Amygdala (tissue), 56 donors: ENCODE results near the gene ASZ1.
A peak's percentile ranks its signal among the peaks of the same experiment; 100 is the strongest.

ENCODE experiments used
- DNase-seq, 56 donors: peaks; one replicate each; lab custom pipeline; 2025; lab: John Stamatoyannopoulos, UW

Gene ASZ1

DNA sequence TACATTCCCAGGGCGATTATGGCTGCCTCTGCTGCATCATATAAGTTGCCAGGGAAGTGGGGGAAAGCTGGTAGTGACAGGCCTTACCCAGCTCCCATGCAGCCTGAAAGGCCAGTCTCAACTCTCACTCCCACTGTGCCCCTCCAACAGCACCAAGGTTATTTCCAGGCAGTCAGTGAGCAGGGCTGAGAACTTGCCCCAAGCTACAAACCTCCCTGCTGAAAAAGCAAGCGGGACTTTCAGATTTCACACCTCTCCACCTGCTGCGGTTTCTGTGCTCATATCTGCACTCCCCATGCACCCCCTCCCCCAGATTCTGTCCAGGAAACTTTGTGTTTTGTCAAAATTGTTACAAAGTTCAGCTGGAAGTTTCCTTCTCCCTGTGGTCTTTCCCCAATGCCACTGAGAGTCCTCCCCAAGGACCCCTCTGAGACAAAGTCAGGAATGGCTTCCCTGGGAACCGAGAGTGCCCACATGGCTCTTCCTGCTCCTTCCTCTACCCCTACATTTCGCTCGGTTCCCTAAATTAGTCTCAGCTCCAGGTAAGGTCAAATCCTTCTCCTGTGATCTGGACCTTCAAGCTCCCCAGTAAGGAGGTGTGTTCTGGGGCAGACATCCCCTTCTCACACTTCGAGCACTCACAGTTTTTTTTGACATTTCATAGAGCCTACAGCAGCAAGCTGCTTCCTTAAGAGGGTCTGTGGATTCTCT is 79.2 kb downstream of the ASZ1 start:
- no peak for DNase-seq

- no peak for DNase-seq
Measured at GRCh38 chr7:117347480-117347879, 79.8 kb downstream of the ASZ1 start.

GRCh38 chr7:117346161-117346560 is 81.1 kb downstream of the ASZ1 start:
- no peak for DNase-seq

- DNase-seq, result no peak
Measured at GRCh38 chr7:117338020-117338419, 89.3 kb downstream of the ASZ1 start.

DNA sequence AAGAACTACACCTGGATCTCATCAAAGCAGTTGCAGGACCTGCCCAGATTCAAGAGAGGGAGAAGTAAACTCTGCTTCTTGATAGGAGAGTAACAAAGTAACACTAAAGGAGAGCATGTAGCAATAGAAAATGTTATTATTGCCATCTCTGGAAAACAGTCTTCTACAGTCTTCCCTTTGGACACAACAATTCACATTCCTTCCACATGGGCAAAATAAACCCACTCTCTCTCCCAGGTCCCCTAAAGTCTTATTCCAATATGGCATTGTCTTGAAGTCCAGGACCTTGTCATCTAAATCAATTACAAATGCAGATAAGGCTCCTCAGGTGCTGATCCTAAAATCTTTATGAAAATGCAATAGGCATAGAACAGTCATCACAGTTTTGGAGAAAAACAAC is 94.1 kb downstream of the ASZ1 start:
- no peak for DNase-seq

DNA sequence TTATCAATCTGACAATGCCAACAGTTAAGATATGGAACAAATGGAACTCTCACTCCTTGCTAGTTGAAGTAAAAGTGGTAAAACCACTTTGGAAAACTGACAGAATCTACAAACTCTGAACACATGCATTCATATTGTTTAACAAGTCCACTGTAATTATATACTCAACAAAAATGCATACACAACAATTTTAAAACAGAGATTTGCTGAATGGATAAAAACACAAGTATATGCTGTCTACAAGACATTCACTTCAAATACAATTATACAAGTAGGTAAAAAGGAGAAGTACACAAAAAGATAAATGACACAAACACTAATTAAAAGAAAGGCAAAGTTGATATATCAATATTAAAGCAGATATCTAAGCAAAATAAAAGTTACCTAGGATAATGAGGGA is 95.3 kb downstream of the ASZ1 start:
- no peak for DNase-seq

- DNase-seq, result no peak
Measured at GRCh38 chr7:117325836-117326235, 101.5 kb downstream of the ASZ1 start.

DNA sequence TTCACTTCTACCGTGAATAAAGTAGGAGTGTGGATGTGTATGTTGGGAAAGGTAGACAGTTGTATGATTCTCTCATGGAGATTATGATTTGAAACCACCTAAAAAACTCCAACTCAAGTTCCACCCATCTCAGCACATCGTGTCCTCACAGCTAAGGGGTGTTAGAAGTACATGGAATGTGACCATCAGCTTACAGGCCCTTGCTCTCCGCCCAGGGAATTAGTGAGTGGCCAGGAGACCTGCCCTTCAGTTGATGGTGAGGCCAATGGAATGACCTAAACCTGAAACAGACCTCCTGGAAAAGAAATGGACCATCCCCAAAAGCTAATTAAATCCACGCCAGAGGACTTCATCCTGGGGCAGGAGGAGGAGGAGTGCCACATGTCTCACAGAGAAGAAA is 102.3 kb downstream of the ASZ1 start:
- no peak for DNase-seq

DNA sequence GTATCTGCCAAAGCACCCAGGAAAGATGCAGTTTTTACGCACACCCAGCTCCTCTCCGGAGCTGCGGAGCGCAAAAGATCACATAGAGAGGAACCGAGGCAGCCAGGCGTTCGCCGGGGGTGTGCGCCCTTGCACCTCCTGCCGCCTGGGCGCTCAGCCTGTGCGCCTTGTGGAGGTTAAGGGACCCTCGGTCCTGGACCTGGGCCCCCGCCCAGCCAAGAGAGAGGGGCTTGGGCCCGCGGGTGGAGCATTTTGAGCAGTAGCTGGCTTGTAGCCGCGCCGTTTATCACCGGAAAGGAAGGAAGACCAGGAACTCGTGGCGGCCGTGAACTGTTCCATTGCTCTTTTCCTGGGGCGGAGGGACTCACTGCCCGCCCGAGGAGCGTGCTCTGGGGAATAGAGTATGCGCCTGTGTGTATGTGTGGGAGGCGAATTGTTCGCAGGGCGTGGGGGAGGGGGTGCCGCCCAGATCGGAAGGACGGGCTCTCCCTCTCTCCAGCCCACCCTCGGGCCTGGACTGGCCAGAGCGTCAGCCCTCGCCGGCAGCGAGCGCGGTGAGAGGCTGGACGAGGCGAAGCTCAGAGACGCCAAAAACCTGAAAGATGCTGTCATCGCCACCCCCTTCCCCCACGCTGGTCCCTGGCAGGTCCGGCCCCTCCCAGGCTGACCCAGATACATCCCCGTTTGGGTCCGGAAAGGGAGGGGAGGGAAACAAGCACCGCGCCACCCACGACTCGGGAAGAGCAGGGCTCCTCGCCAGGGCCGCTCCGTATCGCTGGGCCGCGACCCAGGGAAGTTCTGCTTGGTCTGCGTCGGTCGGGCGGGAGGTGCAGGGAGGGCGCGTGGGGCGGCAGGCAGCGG is 103.2 kb downstream of the ASZ1 start:
- peak in 5 of 56 donors; percentile 14 to 38 (median 20) for DNase-seq

DNA sequence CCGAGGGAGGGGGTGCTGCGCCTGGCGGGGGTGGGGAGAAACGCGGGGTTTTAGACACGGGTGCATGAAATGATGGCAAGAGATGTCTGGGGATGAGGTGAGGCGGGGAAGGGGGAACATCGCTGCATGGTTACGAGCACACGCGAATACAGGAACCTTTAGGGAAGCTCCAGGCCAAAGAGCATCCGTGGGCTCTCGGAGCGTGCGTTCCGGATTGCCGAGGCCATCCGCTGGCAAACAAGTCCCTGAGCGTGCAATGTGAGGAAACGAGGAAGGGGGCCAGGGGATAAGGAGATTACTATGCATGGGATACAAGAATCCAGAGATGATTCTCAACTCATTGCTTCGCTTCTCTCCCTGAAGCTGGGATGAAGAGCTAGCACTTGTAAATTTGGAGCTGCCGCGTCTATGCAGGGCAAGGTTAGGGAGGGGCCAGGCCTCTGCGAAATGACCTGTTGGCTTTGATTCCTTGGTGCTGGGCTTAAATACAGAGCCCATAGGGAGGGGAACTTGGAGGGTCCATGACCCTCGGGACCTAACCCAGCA is 103.9 kb downstream of the ASZ1 start:
- DNase-seq, result no peak

- DNase-seq, result peak in 1 of 56 donors; percentile 5
Measured at GRCh38 chr7:117322741-117323304, 104.5 kb downstream of the ASZ1 start, which contains the start of gene WNT2. Gene WNT2 (minus strand): TSS chr7:117323058. CDS start chr7:117322989, 69 bp downstream.

GRCh38 chr7:117320523-117320922 is 106.8 kb downstream of the ASZ1 start:
- DNase-seq, result no peak

DNA sequence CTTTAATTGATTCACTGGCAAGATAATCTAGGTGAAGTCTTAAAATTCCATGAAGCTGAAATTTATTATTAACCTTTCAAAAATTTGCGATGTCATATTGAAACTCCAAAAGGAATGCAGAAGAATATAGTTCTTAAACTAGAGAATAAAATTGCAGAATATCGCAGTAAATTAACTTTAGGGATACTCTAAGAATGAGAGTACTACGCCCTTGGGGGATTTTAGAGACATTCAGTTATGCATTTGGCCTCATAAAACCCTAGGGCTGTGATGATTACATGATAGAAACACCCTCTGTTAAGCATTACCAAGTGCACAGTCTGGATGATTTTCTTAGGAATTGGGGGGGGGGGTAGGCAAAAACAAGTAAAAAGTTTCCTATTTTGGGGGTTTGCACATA is 108.1 kb downstream of the ASZ1 start:
- no peak for DNase-seq

DNA sequence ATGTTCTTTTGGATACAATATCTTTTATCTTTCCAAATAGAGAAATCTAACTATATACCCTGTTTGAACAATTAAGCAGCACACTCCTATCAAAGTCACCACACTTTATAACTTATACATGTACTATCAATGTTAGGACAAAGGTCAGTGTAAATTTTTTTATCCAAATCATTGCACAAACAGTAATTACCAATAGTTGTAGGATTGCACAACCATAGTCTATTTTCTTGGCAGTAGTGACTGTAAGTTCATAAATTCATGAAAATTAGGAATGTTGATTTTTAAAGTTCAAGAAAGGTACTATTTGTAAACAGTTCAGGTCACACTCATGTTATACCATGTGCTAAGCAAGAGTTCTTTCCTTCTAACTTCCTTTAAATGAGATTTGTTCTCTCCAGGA is 113.7 kb downstream of the ASZ1 start:
- no peak for DNase-seq
